GM19240 (cell line): ENCODE results near the gene EDEM2.
"Not testable (repeated sequence)": the region's sequence is repeated elsewhere in the genome, so short reads cannot be mapped to it uniquely, and the experiment has no call there.

Source experiments
- DNase-seq: peaks from one replicate; pipeline ENCODE4 v3.0.0; 2011; ENCODE audit warnings: low spot score; ENCODE audit not compliant: insufficient read length

EDEM2 gene

DNA sequence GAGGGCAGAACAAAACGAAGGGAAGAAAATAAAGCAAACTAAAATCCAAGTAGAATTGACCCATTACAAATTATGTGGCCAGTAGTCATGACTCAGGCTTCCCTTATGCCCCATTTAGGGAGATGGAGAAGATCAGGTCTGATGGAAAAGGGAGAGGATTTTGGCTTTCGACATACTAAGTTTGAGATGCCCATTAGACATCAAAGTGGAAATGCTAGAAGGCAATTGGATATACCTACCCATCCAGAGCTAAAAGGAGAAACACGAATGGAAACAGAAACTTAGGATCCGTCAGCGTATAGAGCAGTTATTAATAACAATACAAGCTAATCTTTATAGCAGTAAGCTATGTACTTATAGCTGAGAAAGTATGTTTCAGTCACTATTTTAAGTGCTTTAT is 59.3 kb downstream of the EDEM2 start:
- no peak for DNase-seq

DNA sequence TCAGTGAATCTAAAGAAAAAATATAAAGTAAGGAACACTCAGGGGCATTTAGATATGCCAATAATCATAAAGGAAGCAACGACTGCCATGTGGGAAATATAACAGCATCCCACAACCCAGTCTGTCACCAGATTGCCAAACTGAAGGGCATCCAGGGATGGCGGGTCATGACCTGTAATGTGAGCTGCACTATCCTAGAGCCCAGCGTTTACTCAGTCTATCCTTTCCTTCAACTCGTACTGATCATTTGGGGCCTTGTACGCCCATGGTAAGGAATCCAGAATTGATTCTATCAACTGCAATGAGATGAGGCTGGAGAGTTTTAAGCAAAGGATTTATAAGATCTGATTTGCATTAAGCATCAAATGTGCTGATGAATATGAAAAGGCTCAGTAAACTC is 59.8 kb downstream of the EDEM2 start:
- no peak for DNase-seq

DNA sequence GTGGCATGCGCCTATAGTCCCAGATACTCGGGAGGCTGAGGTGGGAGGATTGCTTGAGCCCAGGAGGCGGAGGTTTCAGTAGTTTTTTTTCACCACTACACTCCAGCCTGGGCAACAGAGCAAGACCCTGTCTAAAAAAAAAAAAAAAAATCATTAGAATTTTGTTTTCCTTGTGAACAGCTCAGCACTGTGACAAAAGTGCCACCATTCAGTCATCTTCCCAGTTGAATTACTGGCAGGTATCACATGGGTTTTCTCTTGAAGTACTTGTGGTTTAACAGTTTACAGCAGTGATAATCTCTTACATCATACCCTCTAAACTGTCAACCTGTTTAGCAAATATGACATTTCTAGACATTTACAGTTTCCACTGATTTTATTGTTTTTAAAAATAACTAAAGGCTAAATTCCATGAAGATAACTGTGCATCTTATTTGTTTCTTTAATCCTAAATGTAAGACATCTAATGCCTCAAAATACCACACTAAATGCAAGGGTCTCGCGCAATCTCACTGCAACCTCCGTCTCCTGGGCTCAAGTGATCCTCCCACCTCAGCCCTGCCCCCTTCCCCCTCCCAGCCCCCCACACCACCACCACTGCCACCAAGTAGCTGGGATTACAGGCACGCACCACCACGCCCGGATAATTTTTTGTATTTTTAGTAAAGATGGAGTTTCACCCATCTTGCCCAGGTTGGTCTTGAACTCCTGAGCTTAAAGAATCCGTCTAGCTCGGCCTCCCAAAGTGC is 61.5 kb downstream of the EDEM2 start:
- DNase-seq: no peak

DNA sequence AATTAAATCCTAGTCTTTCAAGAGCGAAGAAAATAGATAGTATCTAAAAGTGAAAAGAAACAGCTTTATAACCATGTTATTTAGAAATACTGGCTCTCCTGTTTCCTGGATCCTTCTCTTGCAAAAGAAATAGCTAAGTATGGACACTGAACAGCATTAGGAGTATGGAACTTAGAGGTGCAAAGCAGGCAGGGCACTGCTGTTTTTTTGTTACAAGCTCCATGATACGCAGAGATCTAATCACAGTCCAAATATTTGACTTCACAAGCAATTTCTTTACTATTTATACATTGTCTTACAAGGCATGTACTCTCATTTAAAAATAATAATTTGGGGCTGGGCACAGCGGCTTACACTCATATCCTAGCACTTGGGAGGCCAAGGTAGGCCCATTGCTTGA is 62.1 kb downstream of the EDEM2 start:
- DNase-seq: no peak

DNA sequence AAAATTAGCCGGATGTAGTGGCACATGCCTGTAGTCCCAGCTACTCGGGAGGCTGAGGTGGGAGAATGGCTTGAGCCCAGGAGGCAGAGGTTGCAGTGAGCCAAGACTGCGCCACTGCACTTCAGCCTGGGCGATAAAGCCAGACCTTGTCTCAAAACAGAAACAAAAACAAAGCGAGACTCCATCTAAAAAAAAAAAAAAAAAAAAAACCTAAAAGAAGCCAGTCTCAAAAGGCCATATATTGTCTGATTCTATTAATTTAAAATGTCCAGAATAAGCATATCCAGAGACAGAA is 66.8 kb downstream of the EDEM2 start:
- not testable (repeated sequence) for DNase-seq

DNA sequence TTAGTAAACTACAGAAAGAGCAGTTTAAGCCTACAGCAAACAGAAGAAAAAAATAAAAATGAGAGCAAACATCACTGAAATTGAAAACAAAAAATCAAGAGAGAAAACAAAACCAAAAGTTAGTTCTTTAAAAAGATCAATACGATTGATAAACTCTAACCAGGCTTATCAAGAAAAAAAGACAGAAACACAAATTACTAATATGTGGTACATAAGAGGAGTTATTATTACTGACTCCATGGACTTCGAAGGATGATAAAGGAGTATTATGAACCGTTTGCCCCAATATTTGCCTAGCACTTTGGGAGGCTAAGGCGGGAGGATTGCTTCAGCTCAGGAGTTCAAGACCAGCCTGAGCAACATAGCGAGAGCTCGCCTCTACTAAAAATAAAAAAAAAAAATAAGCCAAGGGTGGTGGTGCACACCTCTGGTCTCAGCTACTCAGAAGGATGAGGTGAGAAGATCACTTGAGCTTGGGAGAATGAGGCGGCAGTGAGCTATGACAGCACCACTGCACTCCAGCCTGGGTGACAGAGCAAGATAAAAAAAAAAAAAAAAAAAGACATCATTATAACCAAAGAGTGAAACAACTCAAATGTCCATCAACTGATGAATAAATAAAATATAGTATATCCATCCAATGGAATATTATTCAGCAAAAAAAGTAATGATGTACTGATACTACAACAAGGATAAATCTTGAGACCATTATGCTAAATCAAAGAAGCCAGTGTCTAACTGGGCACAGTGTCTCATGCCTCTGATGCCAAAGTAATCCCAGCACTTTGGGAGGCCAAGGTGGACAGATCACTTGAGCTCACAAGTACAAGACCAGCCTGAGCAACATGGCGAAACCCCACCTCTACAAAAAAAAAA is 67.4 kb downstream of the EDEM2 start:
- no peak for DNase-seq

DNA sequence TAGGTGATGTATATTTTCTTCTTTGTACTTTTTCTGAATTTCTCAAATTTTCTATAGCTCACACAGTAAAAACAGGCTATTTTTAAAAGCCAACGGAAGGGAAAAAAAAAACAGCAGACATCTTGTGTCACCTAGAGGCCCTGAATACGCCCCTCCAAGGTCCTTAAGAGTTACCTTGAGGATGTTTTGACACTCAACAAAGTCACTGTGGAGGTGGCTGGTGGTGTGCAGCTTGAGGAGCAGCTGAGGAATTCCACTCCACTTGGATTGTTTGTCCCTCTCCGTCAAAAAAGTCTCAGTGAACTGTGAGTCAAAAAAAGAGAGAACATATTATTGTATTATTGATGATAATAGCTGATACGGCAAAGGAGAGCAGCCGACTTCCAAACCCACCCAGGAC is 69.3 kb downstream of the EDEM2 start:
- no peak for DNase-seq

DNA sequence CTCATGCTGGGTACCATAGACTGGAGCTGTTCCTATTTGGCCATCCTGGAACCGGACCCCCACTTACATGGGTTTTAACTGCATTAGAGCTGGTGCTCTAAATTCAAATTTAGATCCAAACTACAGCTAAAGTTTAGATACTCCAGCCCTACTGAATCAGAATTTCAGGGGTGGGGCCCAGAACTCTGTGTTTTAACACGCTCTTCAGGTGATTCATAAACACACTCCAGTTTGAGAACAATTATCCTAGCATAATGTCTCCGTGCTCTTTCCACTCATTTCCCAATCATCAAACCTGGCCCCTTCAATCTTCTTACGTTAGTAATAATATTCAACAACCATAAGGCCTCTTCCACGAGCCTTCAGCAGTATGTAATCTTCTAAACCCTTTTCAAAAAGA is 69.8 kb downstream of the EDEM2 start:
- no peak for DNase-seq

DNA sequence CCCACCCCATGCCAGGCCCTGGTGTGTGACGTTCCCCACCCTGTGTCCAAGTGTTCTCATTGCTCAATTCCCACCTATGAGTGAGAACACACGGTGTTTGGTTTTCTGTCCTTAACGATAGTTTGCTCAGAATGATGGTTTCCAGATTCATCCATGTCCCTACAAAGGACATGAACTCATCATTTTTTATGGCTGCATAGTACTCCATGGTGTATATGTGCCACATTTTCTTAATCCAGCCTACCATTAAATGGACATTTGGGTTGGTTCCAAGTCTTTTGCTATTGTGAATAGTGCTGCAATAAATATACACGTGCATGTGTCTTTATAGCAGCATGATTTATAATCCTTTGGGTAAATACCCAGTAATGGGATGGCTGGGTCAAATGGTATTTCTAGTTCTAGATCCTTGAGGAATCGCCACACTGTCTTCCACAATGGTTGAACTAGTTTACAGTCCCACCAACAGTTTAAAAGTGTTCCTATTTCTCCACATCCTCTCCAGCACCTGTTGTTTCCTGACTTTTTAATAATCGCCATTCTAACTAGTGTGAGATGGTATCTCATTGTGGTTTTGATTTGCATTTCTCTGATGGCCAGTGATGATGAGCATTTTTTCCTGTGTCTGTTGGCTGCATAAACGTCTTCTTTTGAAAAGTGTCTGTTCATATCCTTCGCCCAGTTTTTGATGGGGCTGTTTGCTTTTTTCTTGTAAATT is 75.5 kb downstream of the EDEM2 start:
- DNase-seq: not testable (repeated sequence)

DNA sequence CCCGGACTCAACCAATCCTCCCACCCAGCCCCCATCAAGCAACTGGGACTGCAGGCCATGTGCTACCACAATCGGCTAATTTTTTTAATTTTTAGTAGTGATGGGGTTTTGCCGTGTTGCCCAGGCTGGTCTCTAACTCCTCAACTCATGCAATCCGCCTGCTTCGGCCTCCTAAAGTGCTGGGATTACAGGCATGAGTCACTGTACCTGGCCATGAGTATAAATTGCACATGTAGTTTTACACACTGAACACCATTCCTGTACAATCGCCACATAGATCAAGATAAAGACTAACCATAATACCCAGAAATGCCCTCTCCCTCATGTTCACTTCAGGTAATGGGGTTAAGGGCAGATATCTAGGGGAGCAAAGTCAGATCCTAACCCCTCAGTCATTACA is 80.9 kb downstream of the EDEM2 start:
- no peak for DNase-seq
